ENCODE results near the gene COL25A1.

- no peak for TF ChIP-seq CTCF (IDR thresholded peaks at IDR 0.05)
- TF ChIP-seq POLR2A (IDR thresholded peaks at IDR 0.05) = no peak
- no peak for TF ChIP-seq EP300 (IDR thresholded peaks at IDR 0.05)
- TF ChIP-seq POLR2AphosphoS5 (IDR thresholded peaks at IDR 0.05) = no peak
Measured at GRCh38 chr4:109022961-109023360, 279.5 kb downstream of the COL25A1 start.

Measured in upper lobe of left lung (tissue), 4 donors.